Right cardiac atrium (tissue), 5 donors: ENCODE measurements around the gene CYP3A5. TPM values are rescaled to one million over a fixed set of nuclear protein-coding genes. Genes with fewer than 3 reads are reported as not detected.

Experiments used
- ATAC-seq, 2 donors: fragments of 200-7000 bp; cut with Tn5 transposase; one replicate each; pipeline versions ENCODE4 v1.8.0 to v1.9.1; 2020; ENCODE audit warnings: moderate library complexity in 2 of 2, mild to moderate bottlenecking in 1 of 2
- DNase-seq, 3 donors: peaks; one replicate each; pipeline ENCODE4 v3.0.0-alpha.2; 2020
- H3K27ac ChIP-seq: one replicate; pipeline ENCODE4 v1.5.1; 2013; ENCODE audit warnings: mild to moderate bottlenecking, low read length, control low read depth, moderate library complexity
- H3K27me3 ChIP-seq: one replicate; pipeline ENCODE4 v1.6.1; 2013; ENCODE audit not compliant: control insufficient read depth, insufficient read depth
- H3K4me1 ChIP-seq: one replicate; pipeline ENCODE4 v1.6.1; 2013; ENCODE audit warnings: low read length; ENCODE audit not compliant: control insufficient read depth, insufficient read depth
- H3K4me3 ChIP-seq: one replicate; pipeline ENCODE4 v1.5.1; 2013; ENCODE audit warnings: low read length, control low read depth
- H3K9me3 ChIP-seq: one replicate; pipeline ENCODE4 v1.6.1; 2013; ENCODE audit warnings: low read length; ENCODE audit not compliant: control insufficient read depth
- WGBS: extraction: QIAGEN DNeasy Blood & Tissue Kit; methylation state at CpG from one replicate; pipeline ENCODE4 v1.1.7; 2013; 5-methylcytosine and 5-hydroxymethylcytosine counted together
- intact Hi-C, 4 donors: fragments of 100-400 bp; cut with DNase I; formaldehyde crosslinking; loops; one replicate each; pipeline versions ENCODE4 v1.11.0 to v1.14.0; 2022 to 2023
- polyA plus RNA-seq: library from polyadenylated mRNA; stranded (reverse); fragments of 200-250 nt; gene quantifications from one replicate; pipeline ENCODE4 v1.2.3, GENCODE V29; 2013
- total RNA-seq, 4 donors: library from RNA; stranded (reverse); fragmentation: NEBNext Ultra II Directional; extraction: Animal tissue kit (Norgen Biotek cat#: 25700); gene quantifications; one replicate each; pipeline ENCODE4 v1.2.1, GENCODE V29; 2021
- donor health status: healthy with polysubstance abuse.
- donor health status: DM: no; HTN: yes; CAD: no.
- donor health status: DM: no; HTN: no; CAD: no.
- donor health status: DM: no; HTN: yes; CAD: no; lungs with severe emphysema.
- donor health status: DM: yes; HTN: yes; CAD: no.

The CYP3A5 gene
- total and polyA plus RNA-seq, 5 donors, result 0.09 to 0.84 TPM; not detected in 3

DNA sequence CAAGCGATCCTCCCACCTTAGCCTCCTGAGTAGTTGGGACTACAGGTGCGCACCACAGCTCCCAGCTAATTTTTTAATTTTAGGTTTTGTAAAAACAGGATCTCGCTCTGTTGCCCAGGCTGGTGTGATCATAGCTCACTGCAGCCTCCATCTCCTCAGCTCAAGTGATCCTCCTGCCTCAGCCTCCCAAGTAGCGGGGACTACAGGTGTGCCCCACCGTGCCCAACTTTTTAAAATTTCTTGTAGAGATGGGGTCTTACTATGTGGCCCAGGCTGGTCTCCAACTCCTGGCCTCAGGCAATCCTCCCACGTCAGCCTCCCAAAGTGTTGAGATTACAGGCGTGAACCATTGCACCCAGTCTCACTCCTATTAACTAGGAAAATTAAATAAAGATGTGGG, 74.3 kb downstream of the CYP3A5 start:
- DNase-seq (no peak), ATAC-seq (no peak)
- no peaks in the 10 kb centered on the region for H3K4me1 ChIP-seq

DNA sequence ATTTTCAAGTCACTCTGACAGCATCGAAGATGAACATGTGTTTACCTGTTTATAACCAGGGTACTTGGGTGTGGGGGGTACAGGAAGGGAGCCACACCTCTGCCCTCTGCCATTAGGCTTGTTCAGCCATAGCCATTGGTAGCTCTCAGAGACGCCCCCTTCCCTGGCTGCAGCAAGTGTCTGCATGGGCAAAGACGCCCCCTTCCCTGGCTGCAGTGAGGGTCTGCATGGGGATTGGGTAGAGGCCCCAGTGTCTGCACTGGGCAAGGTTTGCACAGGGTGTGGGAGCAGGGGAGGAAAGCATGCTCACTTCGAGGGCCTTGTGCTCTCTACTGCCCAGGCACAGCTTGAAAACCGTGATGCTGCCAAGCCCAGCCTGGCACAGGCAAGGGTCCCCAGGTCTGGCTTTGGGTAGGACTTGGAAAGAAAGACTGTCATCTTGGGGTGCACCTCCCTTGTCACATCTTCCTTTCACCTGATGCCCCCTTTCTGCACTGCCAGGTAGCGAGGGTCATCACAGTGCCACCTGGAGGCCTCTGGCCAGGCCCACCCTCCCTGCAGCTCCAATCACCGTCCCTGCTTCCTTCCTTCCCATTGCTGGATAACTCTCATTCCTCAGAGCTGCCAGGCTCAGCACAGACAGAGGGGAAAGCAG, 78.0 kb downstream of the CYP3A5 start:
- intact Hi-C loops, result no loop called here

More for the DNA sequence above, 74.3 kb downstream of the CYP3A5 start:
- Histone ChIP-seq H3K27ac (no peak overlapping the region), H3K27me3 (no peaks in the 10 kb centered on the region), H3K4me3 (no peak overlapping the region), H3K9me3 (no peaks in the 10 kb centered on the region)
- WGBS, result 92% methylated on average over 7 of the region's 7 CpGs
- intact Hi-C loops, result no loop called here

DNA sequence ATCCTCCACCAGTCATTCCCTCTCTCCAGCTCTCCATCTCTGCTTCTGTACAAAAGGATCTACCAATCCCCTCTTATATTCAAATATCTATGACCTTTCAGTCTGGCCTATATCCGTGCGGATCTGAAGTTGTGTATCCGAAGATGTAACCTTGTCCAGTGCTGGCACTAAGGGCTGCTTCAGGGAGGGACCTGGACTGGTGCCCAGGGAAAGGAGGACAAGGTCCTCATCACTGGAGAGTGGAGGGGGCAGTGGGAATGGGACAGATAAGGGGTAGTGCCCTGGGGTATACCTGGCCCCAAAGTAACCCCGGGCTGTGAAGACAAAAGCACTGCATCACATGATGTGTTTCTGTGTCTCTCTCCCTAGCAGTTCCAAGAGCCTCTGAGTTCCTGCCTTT, 80.0 kb downstream of the CYP3A5 start:
- no peaks in the 10 kb centered on the region for H3K27me3 ChIP-seq
- no peak for DNase-seq
- intact Hi-C loops, result no loop called here
- H3K4me1 ChIP-seq, result no peaks in the 10 kb centered on the region
- no peak overlapping the region for H3K4me3 ChIP-seq
- 73% methylated on average over 4 of the region's 4 CpGs for WGBS
- no peak for ATAC-seq
- H3K9me3 ChIP-seq, result no peaks in the 10 kb centered on the region
- H3K27ac ChIP-seq, result no peak overlapping the region

More for the DNA sequence above, 78.0 kb downstream of the CYP3A5 start:
- WGBS, result 58% methylated on average over 7 of the region's 7 CpGs
- Histone ChIP-seq H3K9me3 (no peaks in the 10 kb centered on the region), H3K27ac (no peak overlapping the region), H3K27me3 (no peaks in the 10 kb centered on the region), H3K4me3 (no peak overlapping the region), H3K4me1 (no peaks in the 10 kb centered on the region)
- DNase-seq (no peak), ATAC-seq (no peak)

Other genes starting within 250 kb of the CYP3A5 start
- gene PTCD1, start 241.2 kb downstream of the CYP3A5 start, total RNA-seq, result 1 to 10 TPM; 3.1 to 4.4 (median 3.2) TPM
- gene PTCD1, start 241.2 kb downstream of the CYP3A5 start, polyA plus RNA-seq, result 3.0 TPM
- gene CPSF4, start 241.1 kb downstream of the CYP3A5 start, total RNA-seq, result 10 to 100 TPM; 17.3 to 21.9 (median 18.8) TPM
- 16.2 TPM for gene CPSF4, start 241.1 kb downstream of the CYP3A5 start, polyA plus RNA-seq
- gene ATP5MF, start 213.8 kb downstream of the CYP3A5 start, total RNA-seq, result 100 to 1,000 TPM; 525 to 746 (median 627) TPM
- gene ATP5MF, start 213.8 kb downstream of the CYP3A5 start, polyA plus RNA-seq, result 3,968 TPM
- 1 to 10 TPM; 3.5 to 6.4 (median 3.8) TPM for gene ZNF789, start 207.1 kb downstream of the CYP3A5 start, total RNA-seq
- 2.9 TPM for gene ZNF789, start 207.1 kb downstream of the CYP3A5 start, polyA plus RNA-seq
- gene ZNF394, start 179.7 kb downstream of the CYP3A5 start, total RNA-seq, result 10 to 100 TPM; 17.1 to 20.5 (median 19.7) TPM
- gene ZNF394, start 179.7 kb downstream of the CYP3A5 start, polyA plus RNA-seq, result 16.7 TPM
- 1 to 10 TPM; 6.1 to 7.1 (median 6.3) TPM for gene ZKSCAN5, start 175.3 kb downstream of the CYP3A5 start, total RNA-seq
- 3.0 TPM for gene ZKSCAN5, start 175.3 kb downstream of the CYP3A5 start, polyA plus RNA-seq
- 1 to 10 TPM; 4.7 to 6.1 (median 5.5) TPM for gene FAM200A, start 127.9 kb downstream of the CYP3A5 start, total RNA-seq
- 6.7 TPM for gene FAM200A, start 127.9 kb downstream of the CYP3A5 start, polyA plus RNA-seq
- 10 to 100 TPM; 37.8 to 45.5 (median 39.8) TPM for gene ZNF655, start 121.4 kb downstream of the CYP3A5 start, total RNA-seq
- gene ZNF655, start 121.4 kb downstream of the CYP3A5 start, polyA plus RNA-seq, result 31.5 TPM
- under 1 TPM; 0.21 to 0.40 (median 0.37) TPM for gene TMEM225B, start 81.7 kb downstream of the CYP3A5 start, total RNA-seq
- 0.41 TPM for gene TMEM225B, start 81.7 kb downstream of the CYP3A5 start, polyA plus RNA-seq
- gene ZSCAN25, start 63.0 kb downstream of the CYP3A5 start, total RNA-seq, result 1 to 10 TPM; 8.1 to 9.6 (median 8.6) TPM
- gene ZSCAN25, start 63.0 kb downstream of the CYP3A5 start, polyA plus RNA-seq, result 3.8 TPM
- not detected for gene CYP3A7, start 55.2 kb upstream of the CYP3A5 start, total RNA-seq
- gene CYP3A7, start 55.2 kb upstream of the CYP3A5 start, polyA plus RNA-seq, result not detected
- not detected for gene CYP3A4, start 104.2 kb upstream of the CYP3A5 start, total RNA-seq
- 0.16 TPM for gene CYP3A4, start 104.2 kb upstream of the CYP3A5 start, polyA plus RNA-seq
- not detected for gene CYP3A43, start 148.0 kb upstream of the CYP3A5 start, total RNA-seq
- 0.07 TPM for gene CYP3A43, start 148.0 kb upstream of the CYP3A5 start, polyA plus RNA-seq
- gene OR2AE1, start 197.0 kb upstream of the CYP3A5 start, total RNA-seq, result under 1 TPM in 1 of 4 donors, not detected in 3; 0.43 TPM
- 0.11 TPM for gene OR2AE1, start 197.0 kb upstream of the CYP3A5 start, polyA plus RNA-seq
- gene TRIM4, start 239.5 kb upstream of the CYP3A5 start, total RNA-seq, result 10 to 100 TPM in 2 of 4 donors, 1 to 10 TPM in 2; 8.8 to 11.2 (median 10.0) TPM
- 7.6 TPM for gene TRIM4, start 239.5 kb upstream of the CYP3A5 start, polyA plus RNA-seq
- gene GJC3, start 249.6 kb upstream of the CYP3A5 start, total RNA-seq, result under 1 TPM in 2 of 4 donors, not detected in 2; 0.20 to 0.53 TPM
- gene GJC3, start 249.6 kb upstream of the CYP3A5 start, polyA plus RNA-seq, result 0.43 TPM